ENCODE data around the gene AUNIP. TPM values are rescaled to one million over a fixed set of nuclear protein-coding genes. Genes with fewer than 3 reads are reported as not detected.

AUNIP gene
- total RNA-seq, 2 experiments from 2014 or later, result 9.6 to 12.9 TPM

DNA sequence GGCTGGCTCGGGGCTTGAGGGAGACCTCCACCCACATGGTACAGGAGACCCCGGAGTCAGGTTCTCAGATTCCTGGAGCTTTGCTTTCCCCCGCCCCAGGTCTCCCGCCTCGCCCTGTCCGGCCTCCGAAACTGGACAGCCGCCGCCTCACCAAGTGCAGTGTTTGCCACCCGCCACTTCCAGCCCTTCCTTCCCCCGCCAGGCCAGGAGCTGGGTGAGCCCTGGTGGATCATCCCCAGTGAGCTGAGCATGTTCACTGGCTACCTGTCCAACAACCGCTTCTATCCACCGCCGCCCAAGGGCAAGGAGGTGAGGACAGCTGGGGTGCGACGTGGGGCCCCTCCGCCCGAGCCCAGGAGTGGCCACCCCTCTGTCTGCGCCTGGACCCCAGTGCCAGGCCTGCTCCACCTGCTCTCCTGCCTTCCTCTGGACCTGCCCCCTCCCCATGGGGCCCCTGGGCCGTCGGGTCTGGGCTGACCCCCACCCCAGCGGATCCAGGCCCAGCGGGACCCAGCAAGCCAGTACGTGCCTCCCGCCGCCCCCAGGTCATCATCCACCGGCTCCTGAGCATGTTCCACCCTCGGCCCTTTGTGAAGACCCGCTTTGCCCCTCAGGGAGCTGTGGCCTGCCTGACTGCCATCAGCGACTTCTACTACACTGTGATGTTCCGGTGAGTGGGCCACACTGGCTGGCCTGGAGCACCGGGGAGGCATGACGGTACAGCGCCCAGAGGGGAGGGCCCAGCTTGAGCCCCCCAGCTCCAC is 50.6 kb downstream of the AUNIP start:
- ATAC-seq (no peak), DNase-seq (no peak)
- Mint-ChIP-seq H3K27ac (no peak overlapping the region), H3K9me3 (ENCODE audit: low read depth) (no peaks in the 10 kb centered on the region), H3K4me1 (peaks cover 21% of the 10 kb centered on the region), H3K27me3 (no peaks in the 10 kb centered on the region), H3K4me3 (no peak overlapping the region), H3K36me3 (ENCODE audit: low read depth) (peaks cover 21% of the 10 kb centered on the region)
- CTCF ChIA-PET, result interaction anchor here (0.5 to 2.9 kb wide), 14 partner anchors 13 to 864 kb away, joined by 3 to 14 read pairs (median 4); no protein-coding TSS in a partner anchor
- intact Hi-C loops (cut with DNase I, micrococcal nuclease), result no loop called here
- POLR2A ChIA-PET, result interaction anchor here (0.6 kb wide), 1 partner anchor 336 kb away, joined by 5 read pairs; no protein-coding TSS in a partner anchor

DNA sequence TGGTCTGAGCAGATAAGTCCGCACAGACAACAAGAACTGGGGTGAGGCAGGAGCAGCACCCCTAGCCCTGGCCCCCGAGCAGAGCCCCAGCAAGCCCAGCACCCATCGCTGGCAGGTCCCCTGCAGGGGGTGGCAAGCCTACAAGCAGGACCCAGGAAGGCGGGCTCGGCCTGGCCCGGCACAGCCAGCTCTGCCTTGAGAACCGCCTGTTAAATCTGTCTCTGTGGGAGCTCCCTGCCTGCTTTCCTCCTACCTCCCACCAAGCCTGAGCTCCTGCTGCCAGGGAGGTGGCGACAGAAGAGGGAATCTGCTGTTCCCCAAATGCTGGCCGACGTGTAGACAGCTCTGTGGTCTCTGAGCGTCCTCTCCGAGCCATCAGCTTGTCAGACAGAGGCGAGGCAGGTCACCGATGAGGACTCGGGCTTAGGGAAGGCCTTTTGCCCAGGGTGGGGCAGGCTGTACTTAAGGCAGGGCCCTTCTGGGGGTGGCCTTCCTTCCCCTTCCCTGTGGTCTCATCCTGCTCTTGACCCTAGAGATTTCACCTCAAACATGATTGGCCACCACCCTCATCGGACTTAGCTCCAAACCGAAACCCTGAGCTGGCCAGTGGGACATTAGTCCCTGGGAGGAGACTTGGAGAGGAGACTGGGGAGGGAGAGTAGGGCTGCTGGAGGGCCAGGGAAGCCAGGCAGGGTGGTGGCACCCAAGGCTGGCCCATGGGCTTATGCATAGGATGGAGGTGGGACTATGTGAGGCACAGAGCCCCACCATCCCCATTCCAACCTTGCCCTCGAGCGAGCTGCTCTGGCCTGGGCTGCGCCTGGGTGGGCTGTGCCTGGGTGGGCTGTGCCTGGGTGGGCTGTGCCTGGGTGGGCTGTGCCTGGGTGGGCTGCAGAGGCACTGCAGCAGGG is 51.5 kb downstream of the AUNIP start:
- POLR2A ChIA-PET, result interaction anchor here (0.6 kb wide), 1 partner anchor 335 kb away, joined by 5 read pairs; no protein-coding TSS in a partner anchor

DNA sequence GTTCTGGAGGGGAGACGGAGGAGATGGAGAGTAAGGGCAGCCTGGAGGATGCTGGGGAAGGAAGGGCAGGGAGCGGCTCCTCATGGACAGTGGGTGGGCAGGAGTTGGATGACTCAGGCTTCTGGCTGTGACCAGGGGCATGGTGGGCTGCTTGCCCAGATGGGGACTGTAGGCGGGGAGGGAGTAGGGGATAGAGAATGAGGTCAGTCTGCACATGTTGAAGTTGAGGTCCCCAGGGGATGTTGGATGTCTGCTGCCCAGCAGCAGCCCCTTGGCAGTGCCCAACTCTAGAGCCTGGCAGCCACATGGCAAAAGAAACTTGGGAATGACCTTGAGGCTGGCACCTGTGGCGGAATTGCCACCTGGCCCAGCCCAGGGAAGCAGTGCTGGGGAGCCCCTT is 52.8 kb downstream of the AUNIP start:
- CTCF ChIA-PET, result interaction anchor here (1.1 kb wide), 1 partner anchor 36 kb away, joined by 3 read pairs; no protein-coding TSS in a partner anchor
- DNase-seq, result no peak
- H3K27me3 Mint-ChIP-seq, result no peaks in the 10 kb centered on the region

More for the DNA sequence above, 51.5 kb downstream of the AUNIP start:
- H3K4me1 Mint-ChIP-seq, result peaks cover 26% of the 10 kb centered on the region
- ATAC-seq (no peak), DNase-seq (no peak)
- H3K27me3 Mint-ChIP-seq, result no peaks in the 10 kb centered on the region
- H3K27ac Mint-ChIP-seq, result no peak overlapping the region
- intact Hi-C loops (cut with DNase I, micrococcal nuclease), result no loop called here
- CTCF ChIA-PET, result interaction anchor here (0.6 to 2.9 kb wide), 7 partner anchors 12 to 303 kb away, joined by 3 to 14 read pairs (median 3); no protein-coding TSS in a partner anchor
- peaks cover 21% of the 10 kb centered on the region for H3K36me3 Mint-ChIP-seq (ENCODE audit: low read depth)
- no peak overlapping the region for H3K4me3 Mint-ChIP-seq
- H3K9me3 Mint-ChIP-seq (ENCODE audit: low read depth), result no peaks in the 10 kb centered on the region

DNA sequence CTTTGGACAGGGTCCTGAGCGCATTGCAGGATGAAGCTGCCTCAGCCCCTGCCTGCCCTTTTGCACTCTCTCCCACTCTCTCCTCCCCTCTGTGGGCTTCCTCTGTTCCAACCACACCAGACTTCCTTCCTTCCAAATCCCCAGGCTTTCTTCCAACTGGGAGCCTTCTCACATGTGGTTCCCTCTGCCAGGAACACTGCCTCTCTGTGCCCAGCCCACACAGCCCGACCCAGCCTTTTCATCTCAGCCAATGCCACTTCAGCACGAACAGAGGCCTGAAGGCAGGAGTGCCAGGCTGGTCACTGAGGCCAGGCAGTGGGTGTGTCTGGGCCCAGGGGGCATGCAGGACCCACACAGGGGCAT is 53.4 kb downstream of the AUNIP start:
- ATAC-seq, result no peak
- Mint-ChIP-seq H3K9me3 (ENCODE audit: low read depth) (no peaks in the 10 kb centered on the region), H3K4me3 (no peak overlapping the region), H3K27ac (no peak overlapping the region), H3K27me3 (no peaks in the 10 kb centered on the region), H3K4me1 (peaks cover 41% of the 10 kb centered on the region), H3K36me3 (ENCODE audit: low read depth) (peaks cover 21% of the 10 kb centered on the region)
- POLR2A ChIA-PET, result no interaction called here
- CTCF ChIA-PET, result no interaction called here
- no peak for DNase-seq
- intact Hi-C loops (cut with DNase I, micrococcal nuclease), result no loop called here

More for the DNA sequence above, 52.8 kb downstream of the AUNIP start:
- Mint-ChIP-seq H3K9me3 (ENCODE audit: low read depth) (no peaks in the 10 kb centered on the region), H3K36me3 (ENCODE audit: low read depth) (peaks cover 19% of the 10 kb centered on the region), H3K4me1 (peaks cover 37% of the 10 kb centered on the region), H3K27ac (no peak overlapping the region), H3K4me3 (no peak overlapping the region)
- no peak for ATAC-seq
- POLR2A ChIA-PET, result no interaction called here
- intact Hi-C loops (cut with DNase I, micrococcal nuclease), result no loop called here

DNA sequence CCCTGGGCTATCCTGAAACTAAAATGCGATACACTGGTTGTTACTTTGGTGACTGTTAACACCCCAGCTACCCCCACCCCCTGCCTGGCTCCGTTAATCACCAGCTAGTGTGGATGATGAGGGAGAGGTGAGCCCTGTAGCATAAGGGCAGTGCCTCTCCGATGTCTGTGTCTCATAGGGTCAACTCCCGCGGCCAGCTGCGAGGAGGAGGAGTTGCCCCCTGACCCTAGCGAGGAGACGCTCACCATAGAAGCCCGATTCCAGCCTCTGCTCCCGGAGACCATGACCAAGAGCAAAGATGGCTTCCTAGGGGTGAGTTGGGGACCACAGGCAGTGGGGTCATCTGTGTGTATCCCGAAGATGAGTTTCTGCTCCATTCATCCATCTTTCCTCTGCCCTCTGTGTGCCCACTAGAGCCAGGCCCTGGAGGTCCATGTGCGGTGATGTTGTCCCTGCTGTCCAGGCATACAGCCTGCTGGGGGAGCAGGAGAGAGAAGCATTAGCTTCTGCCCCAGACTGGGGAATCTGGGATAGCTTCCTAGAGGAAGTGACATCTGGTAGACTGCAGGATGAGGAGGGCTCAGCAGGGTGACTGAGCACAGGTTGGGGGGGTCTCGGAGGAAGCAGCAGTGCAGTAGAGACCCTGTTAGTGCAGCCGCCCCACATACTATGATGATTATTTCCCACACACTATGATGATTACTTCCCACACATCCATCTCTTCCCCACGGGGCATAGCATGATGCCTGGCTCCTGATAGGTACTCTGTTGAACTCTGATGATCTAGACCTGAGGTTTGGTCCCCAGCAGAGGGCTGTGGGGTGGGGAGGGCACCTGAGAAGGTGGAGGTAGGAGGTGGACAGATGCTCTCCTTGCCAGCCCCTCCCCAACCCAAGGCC is 54.0 kb downstream of the AUNIP start:
- Mint-ChIP-seq H3K27ac (peak overlapping the region; percentile 63), H3K36me3 (ENCODE audit: low read depth) (peaks cover 24% of the 10 kb centered on the region), H3K4me1 (peaks cover 45% of the 10 kb centered on the region), H3K9me3 (ENCODE audit: low read depth) (no peaks in the 10 kb centered on the region), H3K27me3 (no peaks in the 10 kb centered on the region), H3K4me3 (no peak overlapping the region)
- DNase-seq (no peak), ATAC-seq (peak; percentile 10)
- intact Hi-C loops (cut with DNase I, micrococcal nuclease), result loop anchor here in 1 of 2 experiments (5.0 kb wide), 1 partner anchor 38 kb away; no protein-coding TSS in a partner anchor
- CTCF ChIA-PET, result interaction anchor here (1.0 to 1.2 kb wide), 3 partner anchors 12 to 302 kb away, joined by 3 read pairs; no protein-coding TSS in a partner anchor
- POLR2A ChIA-PET, result interaction anchor here (0.5 kb wide), 1 partner anchor 168 kb away, joined by 6 read pairs; no protein-coding TSS in a partner anchor

DNA sequence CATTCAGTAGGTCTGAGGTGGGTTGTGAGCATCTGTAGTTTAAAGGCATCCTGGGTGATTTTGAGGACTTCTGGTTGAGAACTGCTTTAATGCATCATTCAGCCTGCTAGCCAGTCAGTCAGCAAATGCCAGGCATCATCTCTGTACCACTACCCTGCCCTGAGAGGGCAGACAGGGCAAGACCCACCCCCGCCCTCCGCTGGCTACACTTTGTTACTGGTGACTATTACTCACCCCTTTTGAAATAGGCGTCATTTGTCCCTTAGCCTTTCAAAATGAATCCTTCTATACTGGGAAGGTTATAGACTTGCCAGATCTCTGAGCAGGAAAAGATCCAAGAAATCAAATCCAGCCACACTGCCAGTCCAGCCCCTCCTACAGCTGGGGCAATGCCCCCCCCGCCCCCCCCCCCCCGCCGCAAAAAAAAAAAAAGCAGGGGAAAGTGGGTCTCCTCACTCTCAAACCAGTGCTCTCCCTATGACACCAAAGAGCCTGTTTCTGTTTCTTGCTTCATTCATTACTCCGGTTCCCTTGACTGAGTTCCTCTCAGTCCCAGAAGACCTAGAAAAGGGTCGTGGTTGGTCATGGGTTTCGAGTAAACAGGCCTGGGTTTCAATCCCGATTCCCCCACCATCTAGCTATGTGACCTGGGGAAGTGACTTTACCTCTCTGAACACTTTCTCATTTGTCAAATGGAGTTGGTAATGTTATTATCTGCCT is 54.9 kb downstream of the AUNIP start:
- CTCF ChIA-PET, result interaction anchor here (1.0 to 1.2 kb wide), 3 partner anchors 13 to 301 kb away, joined by 3 read pairs; no protein-coding TSS in a partner anchor
- peak; percentile 84 for DNase-seq
- Mint-ChIP-seq H3K36me3 (ENCODE audit: low read depth) (peaks cover 19% of the 10 kb centered on the region), H3K27ac (peak overlapping the region; percentile 63), H3K9me3 (ENCODE audit: low read depth) (no peaks in the 10 kb centered on the region), H3K4me1 (peaks cover 45% of the 10 kb centered on the region), H3K4me3 (no peak overlapping the region), H3K27me3 (no peaks in the 10 kb centered on the region)
- ATAC-seq, result peak; percentile 70
- intact Hi-C loops (cut with DNase I, micrococcal nuclease), result loop anchor here in 1 of 2 experiments (5.0 kb wide), 1 partner anchor 37 kb away; no protein-coding TSS in a partner anchor
- POLR2A ChIA-PET, result no interaction called here

DNA sequence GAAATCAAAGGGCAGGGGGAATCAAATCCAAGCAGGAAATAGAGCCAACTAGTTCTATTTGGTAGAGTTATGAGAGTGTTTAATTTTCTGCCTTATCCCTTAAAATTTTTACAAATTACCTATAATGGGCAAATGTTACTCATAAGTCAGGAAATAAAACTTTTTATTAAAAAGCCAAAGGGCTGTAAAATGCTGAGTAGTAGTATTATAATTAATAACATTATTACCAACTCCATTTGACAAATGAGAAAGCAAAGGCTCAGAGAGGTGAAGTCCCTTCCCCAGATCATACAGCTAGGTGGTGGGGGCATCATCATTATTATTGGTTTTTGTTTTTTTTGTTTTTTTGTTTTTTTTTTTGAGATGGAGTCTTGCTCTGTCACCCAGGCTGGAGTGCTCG is 55.9 kb downstream of the AUNIP start:
- Mint-ChIP-seq H3K9me3 (ENCODE audit: low read depth) (no peaks in the 10 kb centered on the region), H3K4me1 (peaks cover 49% of the 10 kb centered on the region), H3K27me3 (no peaks in the 10 kb centered on the region), H3K36me3 (ENCODE audit: low read depth) (peaks cover 19% of the 10 kb centered on the region), H3K4me3 (no peak overlapping the region), H3K27ac (no peak overlapping the region)
- ATAC-seq, result no peak
- POLR2A ChIA-PET, result no interaction called here
- CTCF ChIA-PET, result interaction anchor here (1.0 to 1.9 kb wide), 5 partner anchors 15 to 194 kb away, joined by 3 to 5 read pairs (median 3); partner anchors contain the start of gene PAFAH2
- DNase-seq, result no peak
- intact Hi-C loops (cut with DNase I, micrococcal nuclease), result loop anchor here in 1 of 2 experiments (5.0 kb wide), 1 partner anchor 36 kb away; no protein-coding TSS in a partner anchor

DNA sequence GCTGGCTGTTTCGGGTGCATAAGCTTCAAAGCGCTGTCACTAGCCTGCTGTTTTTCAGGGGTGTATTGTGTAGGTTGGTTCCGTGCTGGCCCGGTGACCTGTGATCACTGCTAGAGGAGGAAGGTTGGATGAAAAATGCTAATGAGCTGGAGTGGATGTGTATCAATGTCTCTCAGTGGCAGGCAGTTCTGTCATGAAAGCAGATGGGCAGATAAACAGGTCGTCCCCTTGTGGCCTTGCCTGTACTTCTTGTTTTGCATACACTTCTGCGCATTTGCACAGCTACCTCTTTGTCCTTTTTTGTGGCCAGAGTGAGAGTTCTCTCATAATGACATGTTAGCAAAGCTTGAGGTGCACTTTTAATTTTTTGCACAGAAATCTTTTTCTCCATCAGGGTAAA is 56.3 kb downstream of the AUNIP start:
- intact Hi-C loops (cut with DNase I, micrococcal nuclease), result loop anchor here in 1 of 2 experiments (5.0 kb wide), 1 partner anchor 36 kb away; no protein-coding TSS in a partner anchor
- peaks cover 19% of the 10 kb centered on the region for H3K36me3 Mint-ChIP-seq (ENCODE audit: low read depth)
- peak overlapping the region; percentile 2 for H3K27ac Mint-ChIP-seq
- CTCF ChIA-PET, result interaction anchor here (0.9 to 1.9 kb wide), 9 partner anchors 12 to 195 kb away, joined by 3 to 5 read pairs (median 3); partner anchors contain the start of gene PAFAH2
- no peaks in the 10 kb centered on the region for H3K9me3 Mint-ChIP-seq (ENCODE audit: low read depth)
- H3K4me1 Mint-ChIP-seq, result peaks cover 52% of the 10 kb centered on the region
- H3K27me3 Mint-ChIP-seq, result no peaks in the 10 kb centered on the region
- POLR2A ChIA-PET, result interaction anchor here (0.5 kb wide), 1 partner anchor 220 kb away, joined by 3 read pairs; no protein-coding TSS in a partner anchor
- ATAC-seq (no peak), DNase-seq (no peak)
- H3K4me3 Mint-ChIP-seq, result peak overlapping the region; percentile 11

DNA sequence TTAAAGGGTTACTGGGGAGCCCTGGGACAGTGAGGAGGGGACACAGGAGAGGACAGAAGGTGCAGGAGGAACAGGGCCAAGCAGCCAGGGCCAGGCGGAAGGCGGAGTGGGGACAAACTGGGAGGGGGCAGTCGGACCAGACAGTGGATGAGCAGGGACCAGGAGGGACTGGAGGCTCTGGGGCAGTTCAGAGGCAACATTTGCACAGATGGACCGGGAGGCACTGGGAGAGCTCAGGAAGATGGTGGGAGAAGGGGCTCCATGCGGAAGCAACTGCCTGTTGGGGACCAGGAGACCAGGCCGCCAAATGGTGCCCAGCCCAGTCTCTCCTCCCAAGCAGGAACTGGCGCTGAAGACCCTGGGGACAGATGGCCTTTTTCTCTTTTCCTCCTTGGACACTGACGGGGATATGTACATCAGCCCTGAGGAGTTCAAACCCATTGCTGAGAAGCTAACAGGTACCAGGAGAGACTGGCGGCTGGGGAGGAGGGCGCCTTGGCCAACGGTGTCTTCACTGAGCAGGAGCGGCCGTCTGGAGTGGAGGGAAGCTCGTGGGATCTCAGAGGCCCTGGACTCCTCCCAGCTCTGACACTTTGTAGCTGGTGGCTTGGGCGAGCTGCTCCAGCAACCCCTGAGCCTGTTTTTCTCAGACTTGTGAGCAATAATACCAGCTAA is 58.4 kb downstream of the AUNIP start:
- H3K4me1 Mint-ChIP-seq, result peaks cover 72% of the 10 kb centered on the region
- ChIA-PET CTCF (interaction anchor here (0.6 to 1.4 kb wide), 9 partner anchors 10 to 333 kb away, joined by 3 to 8 read pairs (median 3); no protein-coding TSS in a partner anchor), POLR2A (interaction anchor here (0.6 to 0.7 kb wide), 2 partner anchors 62 to 312 kb away, joined by 3 to 4 read pairs; no protein-coding TSS in a partner anchor)
- intact Hi-C loops (cut with DNase I, micrococcal nuclease), result loop anchor here in 1 of 2 experiments (5.0 kb wide), 1 partner anchor 34 kb away; no protein-coding TSS in a partner anchor
- no peak for ATAC-seq
- peak overlapping the region; percentile 78 for H3K4me3 Mint-ChIP-seq
- no peaks in the 10 kb centered on the region for H3K9me3 Mint-ChIP-seq (ENCODE audit: low read depth)
- H3K36me3 Mint-ChIP-seq (ENCODE audit: low read depth), result peaks cover 15% of the 10 kb centered on the region
- no peaks in the 10 kb centered on the region for H3K27me3 Mint-ChIP-seq
- DNase-seq, result no peak
- peak overlapping the region; percentile 49 for H3K27ac Mint-ChIP-seq
